GM11168 (cell line): ENCODE measurements around the gene ARPC3.
"Not testable (repeated sequence)": the region's sequence is repeated elsewhere in the genome, so short reads cannot be mapped to it uniquely, and the experiment has no call there.

Source experiments
- in situ Hi-C: fragments of 300-500 bp; cut with MboI; formaldehyde crosslinking; loops from one replicate; pipeline ENCODE4 v1.12.0; 2022; ENCODE audit warnings: low sequenced_read_pairs; ENCODE audit not compliant: unreplicated experiment

ARPC3 gene

GRCh38 chr12:110449799-110450497, at the start of gene ARPC3:
Gene ARPC3 (minus strand): TSS chr12:110450337. CDS start chr12:110450260, 77 bp downstream.
- in situ Hi-C loops: loop anchor here (10.0 kb wide), 1 partner anchor 155 kb away; no protein-coding TSS in a partner anchor

GRCh38 chr12:110498984-110499706, 49.0 kb upstream of the ARPC3 start:
- in situ Hi-C loops: no loop called here

GRCh38 chr12:110475426-110475825, 25.3 kb upstream of the ARPC3 start:
- in situ Hi-C loops: no loop called here

- in situ Hi-C loops: no loop called here
Observed at GRCh38 chr12:110468214-110469048, 18.3 kb upstream of the ARPC3 start, which contains the start of the genes FAM216A and GPN3. Gene FAM216A (plus strand): TSS chr12:110468845. CDS start chr12:110468876, 31 bp downstream. Gene GPN3 (minus strand): TSS chr12:110468257. CDS start chr12:110468203, 54 bp downstream.

- in situ Hi-C loops: no loop called here
Observed at GRCh38 chr12:110467847-110468213, 17.7 kb upstream of the ARPC3 start.

- in situ Hi-C loops: no loop called here
Observed at GRCh38 chr12:110466791-110467190, 16.7 kb upstream of the ARPC3 start.

GRCh38 chr12:110465765-110466164, 15.6 kb upstream of the ARPC3 start:
- in situ Hi-C loops: not testable (repeated sequence)

GRCh38 chr12:110465024-110465423, 14.9 kb upstream of the ARPC3 start:
- in situ Hi-C loops: no loop called here

- in situ Hi-C loops: not testable (repeated sequence)
Observed at GRCh38 chr12:110461189-110461588, 11.1 kb upstream of the ARPC3 start.

GRCh38 chr12:110458756-110459155, 8.6 kb upstream of the ARPC3 start:
- in situ Hi-C loops: loop anchor here (10.0 kb wide), 1 partner anchor 146 kb away; no protein-coding TSS in a partner anchor

- in situ Hi-C loops: loop anchor here (10.0 kb wide), 1 partner anchor 151 kb away; no protein-coding TSS in a partner anchor
Observed at GRCh38 chr12:110453569-110454296, 3.6 kb upstream of the ARPC3 start.

- in situ Hi-C loops: loop anchor here (10.0 kb wide), 1 partner anchor 154 kb away; no protein-coding TSS in a partner anchor
Observed at GRCh38 chr12:110451263-110451662, 1.1 kb upstream of the ARPC3 start.

GRCh38 chr12:110444455-110444854, 5.7 kb downstream of the ARPC3 start:
- in situ Hi-C loops: no loop called here

GRCh38 chr12:110436231-110436630, 13.9 kb downstream of the ARPC3 start:
- in situ Hi-C loops: no loop called here

GRCh38 chr12:110431957-110432587, 18.1 kb downstream of the ARPC3 start:
- in situ Hi-C loops: no loop called here

- in situ Hi-C loops: loop anchor here (10.0 kb wide), 1 partner anchor 345 kb away; no protein-coding TSS in a partner anchor
Observed at GRCh38 chr12:110429676-110430075, 20.5 kb downstream of the ARPC3 start.

- in situ Hi-C loops: loop anchor here (10.0 kb wide), 1 partner anchor 342 kb away; no protein-coding TSS in a partner anchor
Observed at GRCh38 chr12:110426406-110426805, 23.7 kb downstream of the ARPC3 start.

- in situ Hi-C loops: loop anchor here (10.0 kb wide), 1 partner anchor 339 kb away; no protein-coding TSS in a partner anchor
Observed at GRCh38 chr12:110424237-110424636, 25.9 kb downstream of the ARPC3 start.

- in situ Hi-C loops: loop anchor here (10.0 kb wide), 1 partner anchor 337 kb away; no protein-coding TSS in a partner anchor
Observed at GRCh38 chr12:110421701-110422100, 28.4 kb downstream of the ARPC3 start.
